ENCODE results near the gene ZNF491. TPM values are rescaled to one million over a fixed set of nuclear protein-coding genes. Genes with fewer than 3 reads are reported as not detected.
"Not testable (repeated sequence)": the region's sequence is repeated elsewhere in the genome, so short reads cannot be mapped to it uniquely, and the experiment has no call there.

ZNF491 gene
- total and polyA plus RNA-seq, 7 donors, result 0.46 to 6.1 (median 3.6) TPM

- Histone ChIP-seq H3K4me3 (no peak overlapping the region), H3K4me1 (no peaks in the 10 kb centered on the region), H3K36me3 (peaks cover 0 to 6% (median 2%) of the 10 kb centered on the region in 4 donors), H3K27me3 (no peaks in the 10 kb centered on the region), H3K27ac (no peak overlapping the region), H3K9me3 (peaks cover 0 to 4% (median 0%) of the 10 kb centered on the region in 4 donors)
- WGBS, 2 donors, result 90 to 92% methylated on average over 5 of the region's 5 CpGs
- intact Hi-C loops (cut with DNase I), result no loop called here
- no peak for DNase-seq
- TF ChIP-seq EP300 (IDR thresholded peaks at IDR 0.05) (no peak), POLR2A (IDR thresholded peaks at IDR 0.05) (no peak)
Observed at GRCh38 chr19:11821474-11822109, 23.3 kb downstream of the ZNF491 start.

- peaks cover 13 to 34% (median 22%) of the 10 kb centered on the region in 4 donors for H3K9me3 ChIP-seq
- intact Hi-C loops (cut with DNase I); H3K4me3 ChIP-seq; H3K27ac ChIP-seq; DNase-seq; H3K4me1 ChIP-seq; H3K27me3 ChIP-seq: not testable (repeated sequence)
- 91 to 96% methylated on average over 7 of the region's 7 CpGs for WGBS, 2 donors
- peaks cover 21 to 46% (median 30%) of the 10 kb centered on the region in 4 donors for H3K36me3 ChIP-seq
Observed at GRCh38 chr19:11828957-11829876, 30.9 kb downstream of the ZNF491 start.

- 97 to 98% methylated on average over 8 of the region's 8 CpGs for WGBS, 2 donors
- intact Hi-C loops (cut with DNase I), result no loop called here
- Histone ChIP-seq H3K27ac (no peak overlapping the region), H3K36me3 (peaks cover 21 to 49% (median 30%) of the 10 kb centered on the region in 4 donors), H3K4me3 (no peak overlapping the region), H3K9me3 (peaks cover 13 to 35% (median 22%) of the 10 kb centered on the region in 4 donors), H3K27me3 (no peaks in the 10 kb centered on the region), H3K4me1 (no peaks in the 10 kb centered on the region)
- TF ChIP-seq POLR2AphosphoS5 (IDR thresholded peaks at IDR 0.05) (no peak), POLR2A (IDR thresholded peaks at IDR 0.05) (no peak), EP300 (IDR thresholded peaks at IDR 0.05) (no peak), CTCF (IDR thresholded peaks at IDR 0.05) (no peak)
- no peak for DNase-seq
Observed at GRCh38 chr19:11832253-11832912, 34.1 kb downstream of the ZNF491 start.

- intact Hi-C loops (cut with DNase I), result no loop called here
- Histone ChIP-seq H3K9me3 (peaks cover 13 to 35% (median 22%) of the 10 kb centered on the region in 4 donors), H3K27ac (no peak overlapping the region), H3K4me3 (no peak overlapping the region), H3K27me3 (no peaks in the 10 kb centered on the region), H3K36me3 (peaks cover 21 to 49% (median 30%) of the 10 kb centered on the region in 4 donors), H3K4me1 (no peaks in the 10 kb centered on the region)
- TF ChIP-seq POLR2A (IDR thresholded peaks at IDR 0.05) (no peak), POLR2AphosphoS5 (IDR thresholded peaks at IDR 0.05) (no peak), EP300 (IDR thresholded peaks at IDR 0.05) (no peak), CTCF (IDR thresholded peaks at IDR 0.05) (no peak)
- WGBS, 2 donors, result 99% methylated on average over 2 of the region's 2 CpGs
- no peak for DNase-seq
Observed at GRCh38 chr19:11833541-11833940, 35.2 kb downstream of the ZNF491 start.

GRCh38 chr19:11835626-11836066, 37.3 kb downstream of the ZNF491 start:
- H3K27me3 ChIP-seq; H3K4me3 ChIP-seq; DNase-seq; intact Hi-C loops (cut with DNase I); H3K4me1 ChIP-seq; H3K27ac ChIP-seq: not testable (repeated sequence)
- Histone ChIP-seq H3K9me3 (peaks cover 13 to 35% (median 22%) of the 10 kb centered on the region in 4 donors), H3K36me3 (peaks cover 21 to 38% (median 27%) of the 10 kb centered on the region in 4 donors)
- 76 to 87% methylated on average over 2 of the region's 2 CpGs for WGBS, 2 donors

- Histone ChIP-seq H3K36me3 (no peaks in the 10 kb centered on the region), H3K27me3 (no peaks in the 10 kb centered on the region), H3K9me3 (no peaks in the 10 kb centered on the region), H3K4me1 (peaks cover 0 to 4% (median 2%) of the 10 kb centered on the region in 4 donors), H3K27ac (no peak overlapping the region), H3K4me3 (no peak overlapping the region)
- DNase-seq, result no peak
- 47 to 71% methylated on average over 2 of the region's 2 CpGs for WGBS, 2 donors
- no peak for TF ChIP-seq EP300 (IDR thresholded peaks at IDR 0.05)
- no peak for TF ChIP-seq POLR2A (IDR thresholded peaks at IDR 0.05)
- no peak for TF ChIP-seq POLR2AphosphoS5 (IDR thresholded peaks at IDR 0.05)
- no peak for TF ChIP-seq CTCF (IDR thresholded peaks at IDR 0.05)
- intact Hi-C loops (cut with DNase I), result no loop called here
Observed at GRCh38 chr19:11843722-11844121, 45.4 kb downstream of the ZNF491 start.

GRCh38 chr19:11847615-11848014, 49.3 kb downstream of the ZNF491 start:
- H3K9me3 ChIP-seq; H3K27me3 ChIP-seq; DNase-seq; H3K4me3 ChIP-seq; H3K27ac ChIP-seq; intact Hi-C loops (cut with DNase I); H3K36me3 ChIP-seq: not testable (repeated sequence)
- peaks cover 0 to 23% (median 11%) of the 10 kb centered on the region in 4 donors for H3K4me1 ChIP-seq
- WGBS, 2 donors, result 76 to 83% methylated on average over 6 of the region's 6 CpGs

Data from sigmoid colon (tissue), 7 donors.